ENCODE data around the gene ANKRD13C. TPM values are rescaled to one million over a fixed set of nuclear protein-coding genes. Genes with fewer than 3 reads are reported as not detected.

ANKRD13C gene
- total RNA-seq, 2 donors from 2014 or later = 22.6 to 25.2 TPM

DNA sequence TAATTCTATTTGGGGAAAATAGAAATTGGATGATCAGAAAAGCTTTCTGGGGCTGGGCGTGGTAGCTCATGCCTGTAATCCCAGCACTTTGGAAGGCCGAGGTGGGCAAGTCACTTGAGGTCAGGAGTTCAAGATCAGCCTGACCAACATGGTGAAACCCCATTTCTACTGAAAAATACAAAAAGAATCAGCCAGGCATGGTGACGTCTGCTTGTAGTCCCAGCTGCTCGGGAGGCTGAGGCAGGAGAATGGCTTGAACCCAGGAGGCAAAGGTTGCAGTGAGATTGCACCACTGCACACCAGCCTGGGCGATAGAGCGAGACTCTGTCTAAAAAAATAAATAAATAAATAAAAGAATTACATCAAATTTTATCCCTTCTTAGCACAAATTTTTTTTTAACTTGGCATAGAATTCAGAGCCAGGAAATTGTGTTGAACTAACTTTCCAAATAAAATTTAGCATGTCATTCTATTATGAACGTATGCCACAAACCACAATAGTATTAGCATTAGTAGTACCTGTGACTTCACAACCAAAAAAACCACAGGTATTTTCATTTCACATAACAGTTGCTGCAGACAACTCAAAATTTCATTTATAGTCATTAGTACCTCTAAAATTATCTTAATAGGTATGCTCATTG lies 4.5 kb upstream of the ANKRD13C start:
- TF ChIP-seq, protein P1, sequence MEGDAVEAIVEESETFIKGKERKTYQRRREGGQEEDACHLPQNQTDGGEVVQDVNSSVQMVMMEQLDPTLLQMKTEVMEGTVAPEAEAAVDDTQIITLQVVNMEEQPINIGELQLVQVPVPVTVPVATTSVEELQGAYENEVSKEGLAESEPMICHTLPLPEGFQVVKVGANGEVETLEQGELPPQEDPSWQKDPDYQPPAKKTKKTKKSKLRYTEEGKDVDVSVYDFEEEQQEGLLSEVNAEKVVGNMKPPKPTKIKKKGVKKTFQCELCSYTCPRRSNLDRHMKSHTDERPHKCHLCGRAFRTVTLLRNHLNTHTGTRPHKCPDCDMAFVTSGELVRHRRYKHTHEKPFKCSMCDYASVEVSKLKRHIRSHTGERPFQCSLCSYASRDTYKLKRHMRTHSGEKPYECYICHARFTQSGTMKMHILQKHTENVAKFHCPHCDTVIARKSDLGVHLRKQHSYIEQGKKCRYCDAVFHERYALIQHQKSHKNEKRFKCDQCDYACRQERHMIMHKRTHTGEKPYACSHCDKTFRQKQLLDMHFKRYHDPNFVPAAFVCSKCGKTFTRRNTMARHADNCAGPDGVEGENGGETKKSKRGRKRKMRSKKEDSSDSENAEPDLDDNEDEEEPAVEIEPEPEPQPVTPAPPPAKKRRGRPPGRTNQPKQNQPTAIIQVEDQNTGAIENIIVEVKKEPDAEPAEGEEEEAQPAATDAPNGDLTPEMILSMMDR (conservative IDR thresholded peaks at IDR 0.05) = no peak
- H3K27me3 ChIP-seq (ENCODE audit: control insufficient read depth, insufficient read depth, low read length, poor library complexity, severe bottlenecking) = no peaks in the 10 kb centered on the region
- WGBS, 2 experiments (ENCODE audit: insufficient coverage in 1 of 2, insufficient read length in 1 of 2) = 94 to 100% methylated on average over 5 to 7 of the region's 7 CpGs
- no peak for DNase-seq
- no peak overlapping the region for H3K9ac ChIP-seq (ENCODE audit: extremely low read depth, low read length, poor library complexity, severe bottlenecking)
- H3K27ac ChIP-seq (ENCODE audit: low read depth, low read length) = no peak overlapping the region
- Mint-ChIP-seq H3K27me3 (ENCODE audit: insufficient read depth) (no peaks in the 10 kb centered on the region), H3K27ac (no peak overlapping the region), H3K4me3 (no peak overlapping the region), H3K4me1 (peaks cover 26% of the 10 kb centered on the region), H3K36me3 (ENCODE audit: low read depth) (peaks cover 5% of the 10 kb centered on the region), H3K9me3 (no peaks in the 10 kb centered on the region)
- no peaks in the 10 kb centered on the region for H3K9me3 ChIP-seq (ENCODE audit: control insufficient read depth, low read length)
- no peak overlapping the region for H3K4me3 ChIP-seq (ENCODE audit: low read length)
- H3K4me1 ChIP-seq (ENCODE audit: control insufficient read depth, insufficient read depth, low read length) = peaks cover 5% of the 10 kb centered on the region
- no peaks in the 10 kb centered on the region for H3K36me3 ChIP-seq (ENCODE audit: control insufficient read depth, insufficient read depth, low read length)

- no peaks in the 10 kb centered on the region for H3K9me3 Mint-ChIP-seq
- TF ChIP-seq, protein P1 (conservative IDR thresholded peaks at IDR 0.05) = no peak
- H3K4me3 ChIP-seq (ENCODE audit: low read length) = no peak overlapping the region
- H3K36me3 Mint-ChIP-seq (ENCODE audit: low read depth) = peaks cover 15% of the 10 kb centered on the region
- 89 to 93% methylated on average over 5 to 7 of the region's 7 CpGs for WGBS, 2 experiments (ENCODE audit: insufficient coverage in 1 of 2, insufficient read length in 1 of 2)
- no peaks in the 10 kb centered on the region for H3K27me3 Mint-ChIP-seq (ENCODE audit: insufficient read depth)
- peaks cover 13% of the 10 kb centered on the region for H3K4me1 Mint-ChIP-seq
- H3K4me1 ChIP-seq (ENCODE audit: control insufficient read depth, insufficient read depth, low read length) = no peaks in the 10 kb centered on the region
- DNase-seq = no peak
- no peak overlapping the region for H3K27ac ChIP-seq (ENCODE audit: low read depth, low read length)
- no peaks in the 10 kb centered on the region for H3K9me3 ChIP-seq (ENCODE audit: control insufficient read depth, low read length)
- H3K4me3 Mint-ChIP-seq = peak overlapping the region; percentile 94
- no peak overlapping the region for H3K9ac ChIP-seq (ENCODE audit: extremely low read depth, low read length, poor library complexity, severe bottlenecking)
- peak overlapping the region; percentile 100 for H3K27ac Mint-ChIP-seq
- no peaks in the 10 kb centered on the region for H3K27me3 ChIP-seq (ENCODE audit: control insufficient read depth, insufficient read depth, low read length, poor library complexity, severe bottlenecking)
- H3K36me3 ChIP-seq (ENCODE audit: control insufficient read depth, insufficient read depth, low read length) = no peaks in the 10 kb centered on the region
Measured at GRCh38 chr1:70355920-70356319, 1.4 kb upstream of the ANKRD13C start.

DNA sequence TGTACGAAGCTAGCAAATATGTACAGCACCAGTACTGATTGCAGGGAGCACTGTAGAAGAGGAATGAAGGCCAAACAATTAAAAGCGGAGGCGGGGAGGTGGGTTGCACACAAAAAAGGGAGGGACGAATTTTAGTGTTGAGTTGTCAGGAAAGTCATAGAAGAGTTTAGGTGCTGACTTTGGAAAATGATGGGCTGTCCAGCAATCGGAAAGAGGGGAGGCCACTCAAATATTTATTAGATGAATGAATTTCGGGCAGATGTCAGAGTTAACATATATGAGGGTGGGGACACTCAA lies 537 bp upstream of the ANKRD13C start:
- WGBS, 2 experiments (ENCODE audit: insufficient coverage in 1 of 2, insufficient read length in 1 of 2) = 57 to 58% methylated on average over 5 to 6 of the region's 6 CpGs
- H3K27me3 ChIP-seq (ENCODE audit: control insufficient read depth, insufficient read depth, low read length, poor library complexity, severe bottlenecking) = no peaks in the 10 kb centered on the region
- peak overlapping the region; percentile 94 for H3K9ac ChIP-seq (ENCODE audit: extremely low read depth, low read length, poor library complexity, severe bottlenecking)
- peaks cover 15% of the 10 kb centered on the region for H3K4me1 Mint-ChIP-seq
- peak overlapping the region; percentile 94 for H3K4me3 Mint-ChIP-seq
- no peaks in the 10 kb centered on the region for H3K9me3 ChIP-seq (ENCODE audit: control insufficient read depth, low read length)
- H3K27ac ChIP-seq (ENCODE audit: low read depth, low read length) = peak overlapping the region; percentile 95
- DNase-seq = no peak
- H3K36me3 ChIP-seq (ENCODE audit: control insufficient read depth, insufficient read depth, low read length) = no peaks in the 10 kb centered on the region
- TF ChIP-seq, protein P1 (conservative IDR thresholded peaks at IDR 0.05) = no peak
- peak overlapping the region; percentile 98 for H3K4me3 ChIP-seq (ENCODE audit: low read length)
- no peaks in the 10 kb centered on the region for H3K4me1 ChIP-seq (ENCODE audit: control insufficient read depth, insufficient read depth, low read length)
- H3K9me3 Mint-ChIP-seq = no peaks in the 10 kb centered on the region
- H3K27ac Mint-ChIP-seq = peak overlapping the region; percentile 100
- H3K27me3 Mint-ChIP-seq (ENCODE audit: insufficient read depth) = no peaks in the 10 kb centered on the region
- H3K36me3 Mint-ChIP-seq (ENCODE audit: low read depth) = peaks cover 16% of the 10 kb centered on the region

Measured in endodermal cell (in vitro differentiated cells).